Prostate gland (tissue), 2 donors: ENCODE measurements around the gene APOBEC2. TPM values are rescaled to one million over a fixed set of nuclear protein-coding genes. Genes with fewer than 3 reads are reported as not detected.

Experiments
- DNase-seq: peaks from one replicate; pipeline ENCODE4 v3.0.0-alpha.2; 2019; ENCODE audit warnings: low spot score
- H3K27ac ChIP-seq, 2 donors: fragments of 200-600 bp; sonication (generic); 2 replicates each; pipeline ENCODE4 v1.5.1; 2017 to 2019
- H3K27me3 ChIP-seq: fragments of 200-600 bp; sonication (generic); replicated peaks from 2 replicates; pipeline ENCODE4 v1.5.1; 2019; ENCODE audit not compliant: insufficient read depth
- H3K36me3 ChIP-seq, 2 donors: fragments of 200-600 bp; sonication (generic); 1 replicate in 1 of 2; 2 replicates in 1 of 2; pipeline versions ENCODE4 v1.5.1 to v1.8.1; 2017 to 2019
- H3K4me1 ChIP-seq: fragments of 200-600 bp; sonication (generic); replicated peaks from 2 replicates; pipeline ENCODE4 v1.5.1; 2019
- H3K4me3 ChIP-seq, 2 donors: fragments of 200-600 bp; sonication (generic); 2 replicates each; pipeline ENCODE4 v1.5.1; 2017 to 2019
- H3K9me3 ChIP-seq: fragments of 200-600 bp; sonication (generic); 2 replicates; pipeline ENCODE4 v1.5.1; 2017
- CTCF ChIP-seq, 4 experiments: fragments of 200-600 bp in 2 of 4; fragments of 450-650 bp in 2 of 4; sonication (generic) in 2 of 4; IDR thresholded peaks; 1 replicate in 3 of 4; 2 replicates in 1 of 4; pipeline ENCODE4 v1.5.1; 2016 to 2019; ENCODE audit warnings: antibody characterized with exemption in 4 of 4, mild to moderate bottlenecking in 2 of 4, moderate library complexity in 2 of 4
- POLR2A ChIP-seq: fragments of 450-650 bp; IDR thresholded peaks from one replicate; pipeline ENCODE4 v1.6.1; 2016; ENCODE audit warnings: antibody characterized with exemption, mild to moderate bottlenecking
- POLR2AphosphoS5 ChIP-seq: sonication (generic); formaldehyde crosslinking; IDR thresholded peaks from one replicate; pipeline ENCODE4 v1.6.1; 2017; ENCODE audit warnings: antibody characterized with exemption
- WGBS: methylation state at CpG from one replicate; pipeline ENCODE4 v1.1.5; 2018; 5-methylcytosine and 5-hydroxymethylcytosine counted together
- intact Hi-C: fragments of 100-400 bp; cut with DNase I; formaldehyde crosslinking; loops from one replicate; pipeline ENCODE4 v1.14.2; 2022
- total RNA-seq, 2 donors: library from RNA; depleted of rRNA; stranded (reverse); fragments of >200 nt; gene quantifications; one replicate each; pipeline ENCODE4 v1.1.0, GENCODE V29; 2016

The APOBEC2 gene
- total RNA-seq, 2 donors from 2014 or later, result 2.0 TPM; not detected in 1

GRCh38 chr6:41074692-41075436, 21.9 kb downstream of the APOBEC2 start:
- Histone ChIP-seq H3K9me3 (no peaks in the 10 kb centered on the region), H3K4me3 (peak overlapping the region; percentile 1 to 64), H3K27me3 (no peaks in the 10 kb centered on the region), H3K36me3 (no peaks in the 10 kb centered on the region), H3K4me1 (peaks cover 10% of the 10 kb centered on the region), H3K27ac (peak overlapping the region; percentile 98 to 100)
- intact Hi-C loops, result no loop called here
- peak; percentile 15 for DNase-seq
- 27% methylated on average over 11 of the region's 11 CpGs for WGBS
- TF ChIP-seq POLR2A (no peak), CTCF (IDR thresholded peaks at IDR 0.05) (no peak), POLR2AphosphoS5 (no peak)

- Histone ChIP-seq H3K4me1 (peaks cover 10% of the 10 kb centered on the region), H3K27ac (peak overlapping the region; percentile 98 to 100), H3K27me3 (no peaks in the 10 kb centered on the region)
These were observed 22.9 kb downstream of the APOBEC2 start for GRCh38 chr6:41075651-41076626.

GRCh38 chr6:41077536-41077935, 24.5 kb downstream of the APOBEC2 start:
- Histone ChIP-seq H3K27ac (no peak overlapping the region), H3K36me3 (no peaks in the 10 kb centered on the region), H3K27me3 (no peaks in the 10 kb centered on the region), H3K4me1 (peaks cover 10% of the 10 kb centered on the region), H3K9me3 (no peaks in the 10 kb centered on the region), H3K4me3 (no peak overlapping the region)
- WGBS, result 66% methylated on average over 2 of the region's 2 CpGs
- no peak for DNase-seq
- TF ChIP-seq POLR2AphosphoS5 (no peak), CTCF (IDR thresholded peaks at IDR 0.05) (no peak), POLR2A (no peak)
- intact Hi-C loops, result no loop called here

More at GRCh38 chr6:41075651-41076626, 22.9 kb downstream of the APOBEC2 start:
- Histone ChIP-seq H3K9me3 (no peaks in the 10 kb centered on the region), H3K4me3 (no peak overlapping the region), H3K36me3 (no peaks in the 10 kb centered on the region)
- WGBS, result 68% methylated on average over 4 of the region's 4 CpGs
- TF ChIP-seq CTCF (IDR thresholded peaks at IDR 0.05), result no peak
- TF ChIP-seq POLR2AphosphoS5, result no peak
- no peak for TF ChIP-seq POLR2A
- no peak for DNase-seq
- intact Hi-C loops, result no loop called here

- Histone ChIP-seq H3K36me3 (no peaks in the 10 kb centered on the region), H3K4me1 (peaks cover 10% of the 10 kb centered on the region), H3K4me3 (no peak overlapping the region), H3K27me3 (no peaks in the 10 kb centered on the region), H3K27ac (no peak overlapping the region), H3K9me3 (no peaks in the 10 kb centered on the region)
- TF ChIP-seq CTCF (IDR thresholded peaks at IDR 0.05) (no peak), POLR2AphosphoS5 (no peak), POLR2A (no peak)
- no peak for DNase-seq
- intact Hi-C loops, result no loop called here
- WGBS, result 70% methylated on average over 3 of the region's 3 CpGs
These were observed 25.1 kb downstream of the APOBEC2 start for GRCh38 chr6:41078101-41078500.
